ENCODE data around the gene CPAMD8.
"Not testable (repeated sequence)": the region's sequence is repeated elsewhere in the genome, so short reads cannot be mapped to it uniquely, and the experiment has no call there.

Gene CPAMD8

DNA sequence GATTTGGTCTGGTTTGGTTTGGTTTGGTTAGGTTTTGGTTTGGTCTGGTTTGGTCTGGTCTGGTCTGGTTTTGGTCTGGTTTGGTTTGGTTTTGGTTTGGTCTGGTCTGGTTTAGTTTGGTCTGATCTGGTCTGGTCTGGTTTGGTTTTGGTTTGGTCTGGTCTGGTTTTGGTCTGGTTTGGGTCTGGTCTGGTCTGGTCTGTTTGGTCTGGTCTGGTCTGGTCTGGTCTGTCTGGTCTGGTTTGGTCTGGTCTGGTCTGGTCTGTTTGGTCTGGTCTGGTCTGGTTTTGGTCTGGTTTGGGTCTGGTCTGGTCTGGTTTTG is 151.7 kb downstream of the CPAMD8 start:
- not testable (repeated sequence) for DNase-seq (ENCODE audit: low read depth)

DNA sequence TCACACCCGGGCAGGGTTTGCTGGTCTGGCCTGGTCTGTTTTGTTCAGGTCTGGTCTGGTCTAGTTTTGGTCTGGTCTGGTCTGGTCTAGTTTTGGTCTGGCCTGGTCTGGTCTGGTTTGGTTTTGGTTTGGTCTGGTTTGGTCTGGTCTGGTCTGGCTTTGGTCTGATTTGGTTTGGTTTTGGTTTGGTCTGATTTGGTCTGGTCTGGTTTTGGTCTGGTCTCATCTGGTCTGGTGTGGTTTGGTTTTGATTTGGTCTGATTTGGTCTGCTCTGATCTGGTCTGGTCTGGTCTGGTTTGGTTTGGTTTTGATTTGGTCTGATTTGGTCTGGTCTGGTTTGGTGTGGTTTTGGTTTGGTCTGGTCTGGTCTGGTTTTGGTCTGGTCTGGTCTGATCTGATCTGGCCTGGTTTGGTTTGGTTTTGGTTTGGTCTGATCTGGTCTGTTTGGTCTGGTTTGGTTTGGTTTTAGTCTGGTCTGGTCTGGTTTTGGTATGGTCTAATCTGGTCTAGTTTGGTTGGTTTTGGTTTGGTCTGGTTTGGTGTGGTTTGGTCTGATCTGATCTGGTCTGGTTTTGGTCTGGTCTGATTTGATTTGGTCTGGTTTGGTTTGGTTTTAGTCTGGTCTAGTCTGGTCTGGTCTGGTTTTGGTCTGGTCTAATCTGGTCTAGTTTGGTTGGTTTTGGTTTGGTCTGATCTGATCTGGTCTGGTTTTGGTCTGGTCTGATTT is 152.2 kb downstream of the CPAMD8 start:
- DNase-seq (ENCODE audit: low read depth) = no peak

DNA sequence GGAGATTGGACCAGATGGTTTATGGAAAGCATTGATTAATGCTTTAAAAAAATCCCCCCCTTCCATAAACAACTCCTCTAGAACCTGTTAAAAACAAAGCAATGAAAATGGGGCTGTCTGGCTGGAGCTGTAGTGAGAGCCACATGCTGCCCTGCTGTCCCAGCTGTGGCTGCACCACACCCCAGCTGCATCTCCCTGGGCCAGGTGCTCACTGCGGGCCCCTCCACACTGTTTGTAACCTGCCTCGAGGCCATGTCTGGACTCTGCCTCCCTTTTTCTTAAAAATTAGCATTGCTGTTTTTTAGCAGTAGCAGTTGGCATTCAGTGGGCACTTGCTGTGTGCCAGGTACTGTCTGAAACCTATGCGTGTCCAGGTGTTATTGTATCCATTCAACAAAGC is 153.0 kb downstream of the CPAMD8 start:
- DNase-seq (ENCODE audit: low read depth) = no peak

DNA sequence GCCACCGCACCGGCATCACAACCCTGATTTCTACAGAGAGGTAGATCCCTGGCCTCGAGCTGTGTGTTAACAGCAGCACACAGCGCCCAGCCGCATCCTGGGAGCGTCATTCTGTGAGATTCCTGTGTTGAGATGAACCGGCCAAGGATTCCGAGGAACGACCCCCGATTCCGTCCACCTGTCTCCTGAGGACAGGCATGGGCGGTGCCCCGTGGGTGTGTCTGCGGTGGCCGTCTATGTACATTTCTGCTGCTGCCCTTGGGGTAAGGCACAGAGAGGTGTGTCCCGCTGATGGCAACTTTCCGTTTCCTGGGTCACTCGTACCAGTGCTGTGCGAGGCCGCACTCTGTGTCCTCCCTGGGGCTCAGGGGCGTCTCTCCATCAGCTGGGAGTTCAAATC is 153.9 kb downstream of the CPAMD8 start:
- DNase-seq (ENCODE audit: low read depth) = no peak

DNA sequence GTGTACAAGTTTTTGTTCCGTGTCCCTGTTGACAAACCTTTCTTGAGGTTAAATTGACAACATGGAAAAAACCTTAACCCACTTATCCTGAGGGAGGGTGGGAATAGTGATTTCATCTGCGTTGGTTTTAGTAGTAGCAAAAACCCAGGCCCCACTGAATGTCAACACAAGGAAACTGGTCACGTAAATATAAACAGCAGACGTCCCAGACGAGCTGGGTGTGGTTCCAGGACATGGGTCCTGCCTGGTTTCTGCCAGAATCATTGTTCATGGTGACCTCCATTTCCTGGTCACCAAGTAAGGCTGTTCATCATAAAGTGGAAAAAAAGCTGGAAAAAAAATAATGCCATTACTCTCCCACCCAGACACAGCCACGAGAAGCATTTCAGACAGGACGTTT is 154.7 kb downstream of the CPAMD8 start:
- DNase-seq (ENCODE audit: low read depth) = no peak

DNA sequence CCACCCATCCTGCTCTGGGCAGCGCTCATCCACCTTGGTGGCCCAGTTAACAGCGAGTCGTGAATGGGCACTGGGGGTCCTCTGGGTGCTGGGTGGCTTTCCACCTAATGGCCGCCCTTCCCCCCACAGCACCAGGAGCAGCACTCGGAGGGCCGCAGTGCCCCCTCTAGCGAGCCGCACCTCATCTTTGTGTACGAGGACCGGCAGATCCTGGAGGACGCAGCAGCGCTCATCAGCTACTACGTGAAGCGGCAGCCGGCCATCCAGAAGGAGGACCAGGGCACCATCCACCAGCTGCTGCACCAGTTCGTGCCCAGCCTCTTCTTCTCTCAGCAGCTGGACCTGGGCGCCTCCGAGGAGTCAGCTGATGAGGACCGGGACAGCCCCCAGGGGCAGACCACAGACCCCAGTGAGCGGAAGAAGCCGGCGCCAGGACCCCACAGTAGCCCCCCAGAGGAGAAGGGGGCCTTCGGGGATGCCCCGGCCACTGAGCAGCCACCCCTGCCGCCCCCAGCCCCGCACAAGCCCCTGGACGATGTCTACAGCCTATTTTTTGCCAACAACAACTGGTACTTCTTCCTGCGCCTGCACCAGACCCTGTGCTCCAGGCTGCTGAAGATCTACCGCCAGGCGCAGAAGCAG is 157.2 kb downstream of the CPAMD8 start:
- DNase-seq (ENCODE audit: low read depth) = no peak

DNA sequence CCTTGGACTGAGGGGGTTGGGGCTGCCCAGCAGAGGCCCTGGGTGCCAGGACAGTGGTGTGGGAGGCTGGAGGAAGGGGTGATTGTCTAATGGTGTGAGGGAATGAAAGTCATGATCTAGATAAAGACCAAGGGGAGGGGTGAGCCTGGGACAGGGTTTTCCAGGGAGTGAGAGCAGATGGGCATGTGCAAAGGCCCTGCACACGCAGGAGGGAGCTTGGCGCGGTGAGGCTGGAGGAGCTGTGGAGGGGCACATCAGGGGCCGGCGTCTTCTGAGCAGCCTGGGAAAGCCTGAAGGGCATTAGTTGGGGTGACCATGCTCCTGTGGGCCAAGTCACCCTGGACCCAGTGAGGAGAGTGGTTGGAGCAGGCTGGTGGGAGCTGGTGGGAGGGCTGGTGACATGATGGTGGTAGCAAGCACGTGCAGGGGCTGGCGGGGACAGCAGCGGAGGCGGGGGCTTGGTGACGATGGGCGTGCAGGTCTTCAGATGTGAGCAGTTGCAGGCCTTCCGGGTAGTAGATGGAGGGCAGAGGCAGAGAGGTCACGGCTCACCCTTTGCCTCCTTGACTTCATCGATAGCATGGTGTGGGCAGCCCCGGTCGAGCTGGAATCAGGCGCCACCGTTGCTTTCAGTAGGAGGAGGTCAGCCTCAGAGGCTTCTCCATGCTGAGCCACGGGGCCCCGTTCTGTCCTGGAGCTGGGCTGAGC is 158.0 kb downstream of the CPAMD8 start:
- DNase-seq (ENCODE audit: low read depth) = no peak

DNA sequence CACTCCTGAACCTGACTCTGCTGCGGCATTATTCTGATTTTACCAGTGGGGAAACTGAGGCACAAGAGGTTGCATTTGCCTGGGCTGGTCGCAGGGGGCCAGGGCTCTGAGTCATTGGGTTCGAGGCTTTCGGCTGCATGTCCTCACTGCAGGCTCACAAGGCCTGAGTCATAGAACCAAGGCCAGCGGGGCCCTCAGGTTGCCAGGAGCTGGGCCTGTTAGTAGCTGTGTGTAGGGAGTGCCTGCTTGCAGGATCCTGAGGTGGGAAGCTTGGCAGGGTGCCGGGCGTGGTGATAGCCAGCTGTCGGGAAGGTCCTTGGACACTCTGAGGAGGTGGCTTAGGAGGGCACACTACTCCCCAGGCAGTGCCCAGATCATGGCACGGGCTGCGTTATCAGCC is 159.4 kb downstream of the CPAMD8 start:
- no peak for DNase-seq (ENCODE audit: low read depth)

DNA sequence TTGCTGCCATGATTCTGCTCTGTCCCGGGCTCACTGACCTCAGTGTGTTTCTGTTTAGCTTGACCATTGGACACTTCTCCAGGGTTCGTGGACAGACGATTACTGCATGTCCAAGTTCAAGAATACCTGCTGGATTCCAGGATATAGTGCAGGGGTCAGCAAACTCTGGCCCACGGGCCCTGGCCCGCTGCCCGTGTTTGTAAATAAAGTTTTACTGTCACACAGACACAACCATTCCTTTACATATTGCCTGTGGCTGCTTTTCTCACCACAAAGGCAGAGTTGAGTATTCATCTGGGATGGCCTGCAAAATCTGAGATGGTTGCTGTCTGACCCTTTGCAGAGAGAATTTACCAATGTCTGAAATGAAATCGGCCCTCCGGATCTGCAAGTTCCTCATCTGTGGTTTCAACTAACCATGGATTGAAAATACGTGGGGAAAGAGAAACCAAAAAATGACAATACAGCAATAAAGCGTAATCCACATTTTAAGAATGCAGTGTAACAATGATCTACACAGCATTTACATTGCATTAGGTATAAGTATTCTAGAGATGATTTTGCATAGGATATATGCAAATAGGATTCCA is 163.7 kb downstream of the CPAMD8 start:
- DNase-seq (ENCODE audit: low read depth) = no peak

DNA sequence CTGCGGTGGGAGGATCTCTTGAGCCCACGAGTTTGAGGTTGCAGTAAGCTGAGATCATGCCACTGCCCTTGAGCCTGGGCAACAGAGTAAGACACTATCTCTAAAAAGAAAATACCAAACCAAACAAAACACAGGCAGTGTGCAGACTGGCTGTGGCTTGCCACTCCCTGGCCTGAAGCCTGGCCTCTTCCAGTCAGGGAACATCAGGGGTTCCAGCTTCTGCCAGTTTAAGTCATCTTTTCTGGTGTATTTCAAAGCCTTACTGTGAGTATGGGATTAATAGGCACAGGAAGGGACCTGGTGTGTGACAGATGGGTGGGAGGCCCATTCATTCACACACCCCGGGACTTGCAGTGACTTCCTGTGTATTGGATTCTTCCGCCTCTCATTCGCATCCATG is 164.8 kb downstream of the CPAMD8 start:
- DNase-seq (ENCODE audit: low read depth) = no peak

DNA sequence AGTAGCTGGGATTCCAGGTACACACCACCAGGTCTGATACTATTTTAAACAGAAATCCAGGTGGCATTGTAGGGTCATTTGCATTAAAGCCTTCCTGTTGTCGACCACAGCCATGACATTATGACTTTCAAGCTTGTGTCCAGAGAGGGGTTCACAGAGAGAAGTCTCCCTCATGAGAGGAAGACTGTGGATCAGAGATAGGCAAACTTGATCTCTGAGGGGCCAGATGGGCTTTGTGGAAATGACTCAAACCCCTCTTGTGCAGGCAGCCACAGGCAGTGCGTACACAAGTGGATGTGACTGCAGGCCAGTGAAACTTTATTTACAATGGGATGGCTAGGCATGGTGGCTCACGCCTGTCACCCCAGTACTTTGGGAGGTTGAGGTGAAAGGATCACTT is 165.6 kb downstream of the CPAMD8 start:
- no peak for DNase-seq (ENCODE audit: low read depth)

DNA sequence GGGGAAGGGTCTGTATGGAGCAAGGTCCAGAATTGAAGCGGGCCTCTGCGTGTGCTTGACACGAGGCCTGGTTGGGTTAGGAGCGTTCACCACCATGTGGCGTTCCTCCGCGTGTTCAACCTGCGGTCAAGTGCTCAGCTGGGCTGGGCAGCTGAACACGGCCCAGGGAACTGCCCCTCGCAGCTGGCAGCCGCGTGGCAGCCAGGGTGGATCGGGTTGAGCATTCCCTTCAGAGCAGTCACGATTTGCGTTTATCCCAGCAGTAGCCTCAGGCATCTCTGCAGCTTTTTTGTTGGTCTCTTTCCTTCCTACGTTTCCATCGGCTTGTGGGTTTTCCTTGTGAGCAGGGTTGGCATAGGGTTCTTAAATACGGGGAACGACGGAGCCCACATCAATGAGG is 166.5 kb downstream of the CPAMD8 start:
- DNase-seq (ENCODE audit: low read depth) = no peak

DNA sequence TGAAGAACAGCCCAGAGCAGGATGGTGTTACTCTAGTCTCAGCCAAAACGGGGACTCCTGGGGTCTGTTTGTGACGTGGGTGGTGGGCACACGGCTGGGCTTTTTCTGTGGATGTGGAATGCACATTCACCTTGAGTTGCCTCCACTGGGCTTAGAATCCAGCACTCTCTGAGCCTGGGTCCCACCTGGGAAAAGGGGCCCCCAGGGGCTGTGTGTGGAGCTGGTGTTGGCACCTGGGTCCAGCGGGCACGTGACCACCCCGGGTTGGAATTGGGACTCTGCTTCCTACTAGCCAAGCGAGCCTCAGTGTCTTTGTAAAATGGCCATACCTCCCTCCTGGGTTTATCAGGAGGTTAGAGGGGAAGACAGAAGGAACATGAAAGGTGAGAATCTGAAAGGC is 167.0 kb downstream of the CPAMD8 start:
- DNase-seq (ENCODE audit: low read depth) = no peak

DNA sequence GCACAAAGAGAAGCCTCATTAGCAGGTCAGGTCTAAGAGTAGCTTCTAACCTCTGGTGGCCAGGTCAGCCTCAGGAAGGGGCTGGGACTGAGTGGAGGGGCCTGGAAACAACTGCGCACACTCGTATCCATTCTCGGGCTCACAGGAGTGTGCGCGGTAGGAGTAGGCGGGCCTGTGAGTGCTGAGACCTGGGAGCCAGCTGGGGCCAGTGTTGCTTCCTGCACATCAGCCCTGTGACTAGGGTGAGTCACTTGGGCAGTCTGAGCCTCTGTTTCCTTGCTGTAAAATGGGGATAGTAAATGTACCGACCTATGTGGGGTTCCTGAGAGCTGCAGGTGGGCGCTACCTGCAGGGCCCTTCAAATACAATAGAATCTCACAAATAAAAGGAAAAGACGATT is 170.5 kb downstream of the CPAMD8 start:
- no peak for DNase-seq (ENCODE audit: low read depth)

DNA sequence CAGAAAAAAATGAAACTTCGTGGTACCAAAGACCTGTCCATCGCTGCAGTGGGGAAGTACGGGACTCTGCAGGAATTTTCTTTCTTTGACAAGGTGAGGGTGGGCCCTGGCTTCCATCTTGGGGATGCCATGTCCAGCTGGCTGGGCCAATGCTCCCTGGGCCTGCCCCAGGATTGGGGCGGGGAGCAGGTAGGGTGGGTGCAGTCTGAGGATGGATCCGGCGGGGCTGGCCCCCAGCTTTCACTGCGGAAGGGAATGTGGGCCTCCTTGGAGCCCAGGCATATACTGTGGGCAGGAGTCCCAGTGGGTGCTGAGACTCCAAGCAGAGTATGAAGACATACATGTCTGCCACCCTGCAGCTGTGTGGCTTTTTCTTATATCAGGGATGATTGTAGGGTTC is 173.5 kb downstream of the CPAMD8 start:
- no peak for DNase-seq (ENCODE audit: low read depth)

DNA sequence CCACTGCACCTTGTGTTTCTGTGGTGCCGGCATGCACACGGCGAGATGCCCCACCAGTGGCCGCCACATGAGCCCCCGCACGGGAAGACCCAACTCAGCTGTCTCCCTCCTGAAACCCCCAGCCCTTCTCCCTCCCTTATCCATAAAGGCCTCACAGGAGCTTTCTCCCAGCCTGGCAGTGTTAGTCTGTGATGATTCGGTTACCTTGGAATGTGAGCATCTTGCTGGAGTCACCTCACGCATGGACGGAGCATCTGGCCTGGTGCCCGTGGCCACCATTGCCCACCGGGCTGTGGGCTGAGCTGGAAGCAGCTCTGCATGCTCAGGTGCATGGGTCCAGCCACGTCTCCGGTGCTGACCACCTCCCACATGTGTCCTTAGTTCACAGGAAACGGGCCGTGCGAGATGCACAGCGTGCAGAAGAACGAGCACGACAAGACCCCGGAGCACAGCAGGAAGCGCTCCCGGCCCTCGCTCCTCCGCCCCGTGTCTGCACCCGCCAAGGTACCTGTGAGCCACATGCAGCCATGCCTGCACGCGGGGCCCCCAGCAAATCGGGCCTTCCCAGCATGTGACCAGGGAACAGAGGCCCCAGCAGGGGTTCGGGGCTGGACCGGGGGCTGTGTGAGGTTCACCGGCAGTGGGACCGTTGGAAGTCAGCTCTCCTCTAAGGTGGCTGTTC is 175.4 kb downstream of the CPAMD8 start:
- DNase-seq (ENCODE audit: low read depth) = no peak

DNA sequence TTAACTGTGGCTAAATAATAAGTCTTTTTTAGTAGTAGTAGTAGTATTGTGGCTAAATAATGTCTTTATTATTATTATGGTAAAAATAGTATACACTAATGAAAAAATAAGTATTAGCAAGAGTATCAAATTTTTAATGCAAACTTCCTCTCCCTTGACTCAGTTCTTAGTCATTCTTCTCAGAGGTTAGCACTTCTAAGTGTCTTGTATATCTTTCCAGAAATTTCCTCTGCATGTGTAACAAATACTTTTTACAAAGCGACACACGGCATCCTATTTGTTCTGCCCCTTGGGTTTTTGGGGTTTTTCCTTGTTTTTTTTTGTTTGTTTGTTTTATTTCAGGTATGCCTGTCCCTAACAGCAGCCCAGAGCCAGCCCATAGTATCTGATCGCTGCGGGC is 176.5 kb downstream of the CPAMD8 start:
- DNase-seq (ENCODE audit: low read depth) = no peak

DNA sequence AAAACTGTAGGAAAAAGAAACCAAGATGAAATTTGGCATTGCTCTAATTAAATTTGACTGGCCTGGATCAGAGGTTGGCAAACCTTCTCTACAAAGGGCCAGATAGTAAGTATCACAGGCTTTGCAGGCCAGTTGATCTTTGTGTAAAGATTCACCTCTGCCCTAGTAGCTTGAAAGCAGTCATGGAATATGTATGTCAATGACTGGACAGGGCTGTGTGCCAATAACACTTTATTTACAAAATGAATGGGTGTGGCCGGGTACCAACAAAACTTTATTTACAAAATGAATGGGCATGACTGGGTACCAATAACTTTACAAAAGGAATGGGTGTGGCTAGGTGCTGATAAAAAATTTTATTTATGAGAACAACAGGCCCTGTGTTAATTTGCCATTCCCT is 177.4 kb downstream of the CPAMD8 start:
- DNase-seq (ENCODE audit: low read depth) = no peak

DNA sequence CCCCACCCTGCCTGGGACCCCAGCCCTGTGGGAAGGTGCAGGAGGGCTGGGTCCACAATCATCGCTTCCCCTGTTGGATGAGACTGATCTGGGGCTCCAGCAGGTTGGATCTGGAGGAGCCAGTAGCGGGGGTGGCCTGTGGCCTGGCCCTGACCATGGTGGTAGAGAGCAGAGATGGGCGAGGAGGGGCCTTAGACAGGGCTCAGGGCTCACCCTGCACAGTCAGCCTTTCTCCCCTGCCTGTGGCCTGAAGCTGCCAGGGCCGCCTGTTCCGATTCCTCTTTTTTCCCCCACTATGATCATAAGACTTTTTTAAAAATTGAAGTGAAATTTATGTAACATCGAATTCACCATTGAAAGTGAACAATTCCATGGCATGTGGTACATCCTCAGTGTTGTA is 179.2 kb downstream of the CPAMD8 start:
- no peak for DNase-seq (ENCODE audit: low read depth)

DNA sequence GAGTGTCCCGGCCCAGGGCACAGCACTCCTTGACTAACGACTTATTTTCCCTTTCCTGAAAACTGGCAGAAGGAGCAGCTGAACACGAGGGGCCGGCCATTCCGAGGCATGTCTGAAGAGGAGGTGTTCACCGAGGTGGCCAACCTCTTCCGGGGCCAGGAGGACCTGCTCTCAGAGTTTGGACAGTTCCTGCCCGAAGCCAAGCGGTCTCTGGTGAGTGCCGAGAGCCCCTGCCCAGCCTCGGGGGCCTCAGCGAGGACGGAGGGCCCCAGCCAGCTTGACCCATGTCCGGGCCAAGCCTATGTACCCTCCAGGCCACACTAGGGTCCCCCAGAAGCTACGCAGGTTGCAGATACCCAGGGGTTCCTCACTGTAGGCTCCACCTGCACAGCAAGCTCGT is 179.7 kb downstream of the CPAMD8 start:
- DNase-seq (ENCODE audit: low read depth) = no peak
